Breast epithelium (tissue), 3 donors: Measurements from ENCODE around the gene MAP2K4.

Source experiments
- POLR2A ChIP-seq: fragments of 450-650 bp; IDR thresholded peaks from one replicate; pipeline ENCODE4 v1.6.1; 2016; ENCODE audit warnings: antibody characterized with exemption, mild to moderate bottlenecking, moderate library complexity
- TF ChIP-seq, protein P1 (sequence below), 3 donors: fragments of 450-650 bp; IDR thresholded peaks; one replicate each; pipeline ENCODE4 v1.5.1; 2016 to 2017; ENCODE audit warnings: antibody characterized with exemption in 3 of 3, mild to moderate bottlenecking in 3 of 3, moderate library complexity in 3 of 3

DNA sequence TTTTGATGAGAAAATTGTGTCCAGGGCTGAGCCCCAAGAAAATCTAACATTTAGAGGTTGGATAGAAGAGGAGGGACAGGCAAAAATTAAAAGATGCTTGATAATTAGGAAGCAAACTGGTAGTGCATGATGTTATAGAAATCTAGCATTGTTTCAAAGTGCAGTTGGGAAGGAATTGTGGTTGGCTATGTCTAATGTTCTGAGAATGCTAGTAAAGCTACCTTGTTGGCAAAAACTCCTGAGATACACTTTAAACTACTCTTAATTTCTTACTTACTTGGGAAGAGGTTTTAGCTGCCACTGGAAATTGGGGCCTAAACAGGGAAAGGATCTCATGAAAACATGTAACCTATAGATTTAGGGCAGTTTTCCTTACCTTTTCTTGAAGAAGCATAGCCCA lies 48.3 kb downstream of the MAP2K4 start:
- TF ChIP-seq, protein P1, sequence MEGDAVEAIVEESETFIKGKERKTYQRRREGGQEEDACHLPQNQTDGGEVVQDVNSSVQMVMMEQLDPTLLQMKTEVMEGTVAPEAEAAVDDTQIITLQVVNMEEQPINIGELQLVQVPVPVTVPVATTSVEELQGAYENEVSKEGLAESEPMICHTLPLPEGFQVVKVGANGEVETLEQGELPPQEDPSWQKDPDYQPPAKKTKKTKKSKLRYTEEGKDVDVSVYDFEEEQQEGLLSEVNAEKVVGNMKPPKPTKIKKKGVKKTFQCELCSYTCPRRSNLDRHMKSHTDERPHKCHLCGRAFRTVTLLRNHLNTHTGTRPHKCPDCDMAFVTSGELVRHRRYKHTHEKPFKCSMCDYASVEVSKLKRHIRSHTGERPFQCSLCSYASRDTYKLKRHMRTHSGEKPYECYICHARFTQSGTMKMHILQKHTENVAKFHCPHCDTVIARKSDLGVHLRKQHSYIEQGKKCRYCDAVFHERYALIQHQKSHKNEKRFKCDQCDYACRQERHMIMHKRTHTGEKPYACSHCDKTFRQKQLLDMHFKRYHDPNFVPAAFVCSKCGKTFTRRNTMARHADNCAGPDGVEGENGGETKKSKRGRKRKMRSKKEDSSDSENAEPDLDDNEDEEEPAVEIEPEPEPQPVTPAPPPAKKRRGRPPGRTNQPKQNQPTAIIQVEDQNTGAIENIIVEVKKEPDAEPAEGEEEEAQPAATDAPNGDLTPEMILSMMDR (IDR thresholded peaks at IDR 0.05) = no peak
- no peak for TF ChIP-seq POLR2A
